GM23338 (cell line): ENCODE results near the gene KRT8. TPM values are rescaled to one million over a fixed set of nuclear protein-coding genes. Genes with fewer than 3 reads are reported as not detected.

ENCODE experiments used
- ATAC-seq: fragments of 200-7000 bp; cut with Tn5 transposase; 3 replicates; pipeline ENCODE4 v1.9.1; 2020
- DNase-seq: peaks from one replicate; pipeline ENCODE4 v3.0.0-alpha.2; 2015; ENCODE audit warnings: low spot score
- H2AFZ ChIP-seq: fragments of 200-600 bp; sonication (generic); 2 replicates; pipeline ENCODE4 v1.8.0; 2016; ENCODE audit warnings: antibody characterized with exemption, mild to moderate bottlenecking, moderate library complexity
- H3F3A ChIP-seq: fragments of 200-600 bp; sonication (generic); replicated peaks from 2 replicates; pipeline ENCODE4 v1.8.0; 2017; ENCODE audit warnings: antibody characterized with exemption, mixed run types, low read depth
- H3K27ac ChIP-seq: fragments of 200-600 bp; sonication (generic); 2 replicates; pipeline ENCODE4 v1.6.1; 2016; ENCODE audit warnings: low read depth
- H3K27me3 ChIP-seq: fragments of 200-600 bp; sonication (generic); 2 replicates; pipeline ENCODE4 v1.8.0; 2016; ENCODE audit warnings: mild to moderate bottlenecking, mixed run types, moderate library complexity; ENCODE audit not compliant: insufficient read depth
- H3K36me3 ChIP-seq: fragments of 200-600 bp; sonication (generic); 2 replicates; pipeline ENCODE4 v1.8.0; 2016; ENCODE audit warnings: mild to moderate bottlenecking; ENCODE audit not compliant: insufficient read depth
- H3K4me1 ChIP-seq: fragments of 200-600 bp; sonication (generic); 2 replicates; pipeline ENCODE4 v1.8.0; 2016; ENCODE audit warnings: mild to moderate bottlenecking, moderate library complexity; ENCODE audit not compliant: insufficient read depth
- H3K4me2 ChIP-seq: fragments of 200-600 bp; sonication (generic); 2 replicates; pipeline ENCODE4 v1.7.1; 2017; ENCODE audit warnings: mixed run types
- H3K4me3 ChIP-seq: fragments of 200-600 bp; sonication (generic); 2 replicates; pipeline ENCODE4 v1.6.1; 2016; ENCODE audit warnings: mixed run types
- H3K79me2 ChIP-seq: fragments of 200-600 bp; sonication (generic); replicated peaks from 2 replicates; pipeline ENCODE4 v1.8.0; 2017; ENCODE audit warnings: mild to moderate bottlenecking; ENCODE audit not compliant: insufficient read depth
- H3K9me2 ChIP-seq: fragments of 200-600 bp; sonication (generic); 2 replicates; pipeline ENCODE4 v1.8.0; 2017; ENCODE audit not compliant: insufficient read depth
- H4K20me1 ChIP-seq: fragments of 200-600 bp; sonication (generic); replicated peaks from 2 replicates; pipeline ENCODE4 v1.8.0; 2017; ENCODE audit warnings: mild to moderate bottlenecking; ENCODE audit not compliant: insufficient read depth
- H3K27ac Mint-ChIP-seq: 2 replicates; pipeline ENCODE4 v1.8.0; 2020; ENCODE audit warnings: inconsistent platforms, mild to moderate bottlenecking, moderate library complexity, mixed read lengths
- H3K27me3 Mint-ChIP-seq: 3 replicates; pipeline ENCODE4 v1.8.0; 2022; ENCODE audit warnings: low read depth, mild to moderate bottlenecking, moderate library complexity, mixed read lengths, inconsistent platforms; ENCODE audit not compliant: insufficient read depth, poor library complexity
- H3K36me3 Mint-ChIP-seq: 3 replicates; pipeline ENCODE4 v1.8.0; 2021; ENCODE audit warnings: low read depth, mild to moderate bottlenecking, inconsistent platforms, moderate library complexity, mixed read lengths
- H3K4me1 Mint-ChIP-seq: 3 replicates; pipeline ENCODE4 v1.8.0; 2020; ENCODE audit warnings: mild to moderate bottlenecking, inconsistent platforms, mixed read lengths
- H3K4me3 Mint-ChIP-seq: 3 replicates; pipeline ENCODE4 v1.8.0; 2021; ENCODE audit warnings: moderate library complexity, mild to moderate bottlenecking, inconsistent platforms, mixed read lengths
- H3K9me3 Mint-ChIP-seq: 3 replicates; pipeline ENCODE4 v1.8.0; 2020; ENCODE audit warnings: moderate library complexity, mild to moderate bottlenecking, inconsistent platforms, mixed read lengths
- CREB1 ChIP-seq: fragments of 250-450 bp; sonication (Bioruptor Pico); IDR thresholded peaks from 2 replicates; pipeline ENCODE4 v1.5.0; 2020; ENCODE audit warnings: low read depth, mild to moderate bottlenecking, moderate library complexity
- EZH2 ChIP-seq: fragments of 200-600 bp; sonication (generic); IDR thresholded peaks from one replicate; pipeline ENCODE4 v1.8.0; 2017; ENCODE audit warnings: antibody characterized with exemption, mild to moderate bottlenecking, low read depth; ENCODE audit not compliant: unreplicated experiment
- EZH2phosphoT487 ChIP-seq: fragments of 200-600 bp; sonication (generic); IDR thresholded peaks from one replicate; pipeline ENCODE4 v1.8.1; 2018; ENCODE audit warnings: antibody characterized with exemption; ENCODE audit not compliant: unreplicated experiment
- JUNB ChIP-seq: IDR thresholded peaks from one replicate; pipeline ENCODE4 v1.6.1; 2016; ENCODE audit warnings: antibody characterized with exemption; ENCODE audit not compliant: unreplicated experiment
- NANOG ChIP-seq: IDR thresholded peaks from 2 replicates; pipeline ENCODE4 v1.6.1; 2016; ENCODE audit warnings: antibody characterized with exemption, borderline replicate concordance
- POLR2AphosphoS5 ChIP-seq: IDR thresholded peaks from 2 replicates; pipeline ENCODE4 v1.6.1; 2016; ENCODE audit warnings: antibody characterized with exemption, low read depth
- STAT1 ChIP-seq: IDR thresholded peaks from one replicate; pipeline ENCODE4 v1.6.1; 2016; ENCODE audit warnings: antibody characterized with exemption; ENCODE audit not compliant: unreplicated experiment
- ZNF114 ChIP-seq: fragments of 250-450 bp; sonication (Bioruptor Pico); IDR thresholded peaks from 2 replicates; pipeline ENCODE4 v1.5.0; 2020; ENCODE audit warnings: mild to moderate bottlenecking, moderate library complexity
- ZNF331 ChIP-seq: fragments of 250-450 bp; sonication (Bioruptor Pico); IDR thresholded peaks from 2 replicates; pipeline ENCODE4 v1.5.0; 2020; ENCODE audit warnings: low read depth, mild to moderate bottlenecking, moderate library complexity
- polyA plus RNA-seq: library from polyadenylated mRNA; unstranded; fragments of >200 nt; fragmentation: Nextera tagmentation; extraction: Ambion mirVana; gene quantifications from 2 replicates; pipeline ENCODE4 v1.2.1, GENCODE V29; 2016
- total RNA-seq: library from RNA; depleted of rRNA; stranded (reverse); fragments of >200 nt; shearing (Covaris generic); gene quantifications from 2 replicates; pipeline ENCODE4 v1.2.3, GENCODE V29; 2014
- TF ChIP-seq, protein P1 (sequence below): IDR thresholded peaks from one replicate; pipeline ENCODE4 v1.6.1; 2018; ENCODE audit warnings: antibody characterized with exemption; ENCODE audit not compliant: unreplicated experiment
- TF ChIP-seq, protein P2 (sequence below), 2 experiments: fragments of 200-600 bp in 1 of 2; sonication (generic) in 1 of 2; conservative IDR thresholded peaks; 2 replicates each; pipeline versions ENCODE4 v1.5.1 to v1.6.1; 2016 to 2017; ENCODE audit warnings: antibody characterized with exemption in 2 of 2, low read depth in 2 of 2, mild to moderate bottlenecking in 2 of 2, moderate library complexity in 1 of 2
- TF ChIP-seq, protein P3 (sequence below): IDR thresholded peaks from 2 replicates; pipeline ENCODE4 v1.6.1; 2016; ENCODE audit warnings: antibody characterized with exemption
- TF ChIP-seq, protein P4 (sequence below): fragments of 250-450 bp; sonication (Bioruptor Pico); IDR thresholded peaks from 2 replicates; pipeline ENCODE4 v1.5.0; 2020; ENCODE audit warnings: mild to moderate bottlenecking, moderate library complexity

KRT8 gene
- total and polyA plus RNA-seq, 2 experiments from 2014 or later, result 250 to 322 TPM

DNA sequence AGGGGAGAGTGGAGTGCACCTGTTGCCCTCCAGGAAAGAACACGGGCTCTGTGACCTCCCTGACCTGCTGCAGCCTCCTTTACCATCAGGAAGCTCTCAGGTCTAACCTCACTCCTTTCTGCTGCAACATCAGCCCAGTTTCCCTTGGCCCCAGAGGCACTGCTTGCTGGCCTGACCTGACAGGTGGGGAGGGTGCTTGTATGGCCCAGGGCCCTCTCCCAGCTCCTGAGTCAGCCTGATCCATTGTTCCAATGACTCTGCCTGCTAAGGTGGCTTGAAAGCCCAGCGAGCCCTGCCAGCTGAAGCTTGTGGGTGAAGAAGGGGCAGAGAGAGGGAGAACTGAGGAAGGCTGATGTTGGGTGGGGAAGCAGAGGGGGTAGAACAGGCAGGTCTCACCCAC lies 42.9 kb downstream of the KRT8 start:
- no peaks in the 10 kb centered on the region for H3K36me3 Mint-ChIP-seq
- H3K27me3 Mint-ChIP-seq, result peaks cover 2% of the 10 kb centered on the region
- no peak overlapping the region for H3K27ac Mint-ChIP-seq
- Histone ChIP-seq H2AFZ (no peak overlapping the region), H3K4me1 (no peaks in the 10 kb centered on the region), H3K79me2 (no peaks in the 10 kb centered on the region), H3K4me2 (no peak overlapping the region), H3K4me3 (no peak overlapping the region), H3K36me3 (no peaks in the 10 kb centered on the region), H4K20me1 (no peaks in the 10 kb centered on the region), H3K27ac (no peak overlapping the region), H3F3A (no peaks in the 10 kb centered on the region), H3K27me3 (no peaks in the 10 kb centered on the region), H3K9me2 (no peaks in the 10 kb centered on the region)
- ATAC-seq, result no peak
- no peak overlapping the region for H3K4me3 Mint-ChIP-seq
- TF ChIP-seq EZH2phosphoT487, result no peak
- no peak for TF ChIP-seq STAT1
- TF ChIP-seq CREB1, result no peak
- no peak for TF ChIP-seq JUNB
- TF ChIP-seq NANOG, result no peak
- no peak for TF ChIP-seq ZNF331 (CRISPR knock-in tag)
- TF ChIP-seq POLR2AphosphoS5, result no peak
- TF ChIP-seq, protein P1, sequence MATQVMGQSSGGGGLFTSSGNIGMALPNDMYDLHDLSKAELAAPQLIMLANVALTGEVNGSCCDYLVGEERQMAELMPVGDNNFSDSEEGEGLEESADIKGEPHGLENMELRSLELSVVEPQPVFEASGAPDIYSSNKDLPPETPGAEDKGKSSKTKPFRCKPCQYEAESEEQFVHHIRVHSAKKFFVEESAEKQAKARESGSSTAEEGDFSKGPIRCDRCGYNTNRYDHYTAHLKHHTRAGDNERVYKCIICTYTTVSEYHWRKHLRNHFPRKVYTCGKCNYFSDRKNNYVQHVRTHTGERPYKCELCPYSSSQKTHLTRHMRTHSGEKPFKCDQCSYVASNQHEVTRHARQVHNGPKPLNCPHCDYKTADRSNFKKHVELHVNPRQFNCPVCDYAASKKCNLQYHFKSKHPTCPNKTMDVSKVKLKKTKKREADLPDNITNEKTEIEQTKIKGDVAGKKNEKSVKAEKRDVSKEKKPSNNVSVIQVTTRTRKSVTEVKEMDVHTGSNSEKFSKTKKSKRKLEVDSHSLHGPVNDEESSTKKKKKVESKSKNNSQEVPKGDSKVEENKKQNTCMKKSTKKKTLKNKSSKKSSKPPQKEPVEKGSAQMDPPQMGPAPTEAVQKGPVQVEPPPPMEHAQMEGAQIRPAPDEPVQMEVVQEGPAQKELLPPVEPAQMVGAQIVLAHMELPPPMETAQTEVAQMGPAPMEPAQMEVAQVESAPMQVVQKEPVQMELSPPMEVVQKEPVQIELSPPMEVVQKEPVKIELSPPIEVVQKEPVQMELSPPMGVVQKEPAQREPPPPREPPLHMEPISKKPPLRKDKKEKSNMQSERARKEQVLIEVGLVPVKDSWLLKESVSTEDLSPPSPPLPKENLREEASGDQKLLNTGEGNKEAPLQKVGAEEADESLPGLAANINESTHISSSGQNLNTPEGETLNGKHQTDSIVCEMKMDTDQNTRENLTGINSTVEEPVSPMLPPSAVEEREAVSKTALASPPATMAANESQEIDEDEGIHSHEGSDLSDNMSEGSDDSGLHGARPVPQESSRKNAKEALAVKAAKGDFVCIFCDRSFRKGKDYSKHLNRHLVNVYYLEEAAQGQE, result no peak
- TF ChIP-seq EZH2, result no peak
- TF ChIP-seq, protein P2, sequence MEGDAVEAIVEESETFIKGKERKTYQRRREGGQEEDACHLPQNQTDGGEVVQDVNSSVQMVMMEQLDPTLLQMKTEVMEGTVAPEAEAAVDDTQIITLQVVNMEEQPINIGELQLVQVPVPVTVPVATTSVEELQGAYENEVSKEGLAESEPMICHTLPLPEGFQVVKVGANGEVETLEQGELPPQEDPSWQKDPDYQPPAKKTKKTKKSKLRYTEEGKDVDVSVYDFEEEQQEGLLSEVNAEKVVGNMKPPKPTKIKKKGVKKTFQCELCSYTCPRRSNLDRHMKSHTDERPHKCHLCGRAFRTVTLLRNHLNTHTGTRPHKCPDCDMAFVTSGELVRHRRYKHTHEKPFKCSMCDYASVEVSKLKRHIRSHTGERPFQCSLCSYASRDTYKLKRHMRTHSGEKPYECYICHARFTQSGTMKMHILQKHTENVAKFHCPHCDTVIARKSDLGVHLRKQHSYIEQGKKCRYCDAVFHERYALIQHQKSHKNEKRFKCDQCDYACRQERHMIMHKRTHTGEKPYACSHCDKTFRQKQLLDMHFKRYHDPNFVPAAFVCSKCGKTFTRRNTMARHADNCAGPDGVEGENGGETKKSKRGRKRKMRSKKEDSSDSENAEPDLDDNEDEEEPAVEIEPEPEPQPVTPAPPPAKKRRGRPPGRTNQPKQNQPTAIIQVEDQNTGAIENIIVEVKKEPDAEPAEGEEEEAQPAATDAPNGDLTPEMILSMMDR (conservative IDR thresholded peaks at IDR 0.05; ENCODE audit: low read depth in 2 of 2), result no peak
- TF ChIP-seq, protein P3, sequence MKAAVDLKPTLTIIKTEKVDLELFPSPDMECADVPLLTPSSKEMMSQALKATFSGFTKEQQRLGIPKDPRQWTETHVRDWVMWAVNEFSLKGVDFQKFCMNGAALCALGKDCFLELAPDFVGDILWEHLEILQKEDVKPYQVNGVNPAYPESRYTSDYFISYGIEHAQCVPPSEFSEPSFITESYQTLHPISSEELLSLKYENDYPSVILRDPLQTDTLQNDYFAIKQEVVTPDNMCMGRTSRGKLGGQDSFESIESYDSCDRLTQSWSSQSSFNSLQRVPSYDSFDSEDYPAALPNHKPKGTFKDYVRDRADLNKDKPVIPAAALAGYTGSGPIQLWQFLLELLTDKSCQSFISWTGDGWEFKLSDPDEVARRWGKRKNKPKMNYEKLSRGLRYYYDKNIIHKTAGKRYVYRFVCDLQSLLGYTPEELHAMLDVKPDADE, result no peak
- TF ChIP-seq, protein P4, sequence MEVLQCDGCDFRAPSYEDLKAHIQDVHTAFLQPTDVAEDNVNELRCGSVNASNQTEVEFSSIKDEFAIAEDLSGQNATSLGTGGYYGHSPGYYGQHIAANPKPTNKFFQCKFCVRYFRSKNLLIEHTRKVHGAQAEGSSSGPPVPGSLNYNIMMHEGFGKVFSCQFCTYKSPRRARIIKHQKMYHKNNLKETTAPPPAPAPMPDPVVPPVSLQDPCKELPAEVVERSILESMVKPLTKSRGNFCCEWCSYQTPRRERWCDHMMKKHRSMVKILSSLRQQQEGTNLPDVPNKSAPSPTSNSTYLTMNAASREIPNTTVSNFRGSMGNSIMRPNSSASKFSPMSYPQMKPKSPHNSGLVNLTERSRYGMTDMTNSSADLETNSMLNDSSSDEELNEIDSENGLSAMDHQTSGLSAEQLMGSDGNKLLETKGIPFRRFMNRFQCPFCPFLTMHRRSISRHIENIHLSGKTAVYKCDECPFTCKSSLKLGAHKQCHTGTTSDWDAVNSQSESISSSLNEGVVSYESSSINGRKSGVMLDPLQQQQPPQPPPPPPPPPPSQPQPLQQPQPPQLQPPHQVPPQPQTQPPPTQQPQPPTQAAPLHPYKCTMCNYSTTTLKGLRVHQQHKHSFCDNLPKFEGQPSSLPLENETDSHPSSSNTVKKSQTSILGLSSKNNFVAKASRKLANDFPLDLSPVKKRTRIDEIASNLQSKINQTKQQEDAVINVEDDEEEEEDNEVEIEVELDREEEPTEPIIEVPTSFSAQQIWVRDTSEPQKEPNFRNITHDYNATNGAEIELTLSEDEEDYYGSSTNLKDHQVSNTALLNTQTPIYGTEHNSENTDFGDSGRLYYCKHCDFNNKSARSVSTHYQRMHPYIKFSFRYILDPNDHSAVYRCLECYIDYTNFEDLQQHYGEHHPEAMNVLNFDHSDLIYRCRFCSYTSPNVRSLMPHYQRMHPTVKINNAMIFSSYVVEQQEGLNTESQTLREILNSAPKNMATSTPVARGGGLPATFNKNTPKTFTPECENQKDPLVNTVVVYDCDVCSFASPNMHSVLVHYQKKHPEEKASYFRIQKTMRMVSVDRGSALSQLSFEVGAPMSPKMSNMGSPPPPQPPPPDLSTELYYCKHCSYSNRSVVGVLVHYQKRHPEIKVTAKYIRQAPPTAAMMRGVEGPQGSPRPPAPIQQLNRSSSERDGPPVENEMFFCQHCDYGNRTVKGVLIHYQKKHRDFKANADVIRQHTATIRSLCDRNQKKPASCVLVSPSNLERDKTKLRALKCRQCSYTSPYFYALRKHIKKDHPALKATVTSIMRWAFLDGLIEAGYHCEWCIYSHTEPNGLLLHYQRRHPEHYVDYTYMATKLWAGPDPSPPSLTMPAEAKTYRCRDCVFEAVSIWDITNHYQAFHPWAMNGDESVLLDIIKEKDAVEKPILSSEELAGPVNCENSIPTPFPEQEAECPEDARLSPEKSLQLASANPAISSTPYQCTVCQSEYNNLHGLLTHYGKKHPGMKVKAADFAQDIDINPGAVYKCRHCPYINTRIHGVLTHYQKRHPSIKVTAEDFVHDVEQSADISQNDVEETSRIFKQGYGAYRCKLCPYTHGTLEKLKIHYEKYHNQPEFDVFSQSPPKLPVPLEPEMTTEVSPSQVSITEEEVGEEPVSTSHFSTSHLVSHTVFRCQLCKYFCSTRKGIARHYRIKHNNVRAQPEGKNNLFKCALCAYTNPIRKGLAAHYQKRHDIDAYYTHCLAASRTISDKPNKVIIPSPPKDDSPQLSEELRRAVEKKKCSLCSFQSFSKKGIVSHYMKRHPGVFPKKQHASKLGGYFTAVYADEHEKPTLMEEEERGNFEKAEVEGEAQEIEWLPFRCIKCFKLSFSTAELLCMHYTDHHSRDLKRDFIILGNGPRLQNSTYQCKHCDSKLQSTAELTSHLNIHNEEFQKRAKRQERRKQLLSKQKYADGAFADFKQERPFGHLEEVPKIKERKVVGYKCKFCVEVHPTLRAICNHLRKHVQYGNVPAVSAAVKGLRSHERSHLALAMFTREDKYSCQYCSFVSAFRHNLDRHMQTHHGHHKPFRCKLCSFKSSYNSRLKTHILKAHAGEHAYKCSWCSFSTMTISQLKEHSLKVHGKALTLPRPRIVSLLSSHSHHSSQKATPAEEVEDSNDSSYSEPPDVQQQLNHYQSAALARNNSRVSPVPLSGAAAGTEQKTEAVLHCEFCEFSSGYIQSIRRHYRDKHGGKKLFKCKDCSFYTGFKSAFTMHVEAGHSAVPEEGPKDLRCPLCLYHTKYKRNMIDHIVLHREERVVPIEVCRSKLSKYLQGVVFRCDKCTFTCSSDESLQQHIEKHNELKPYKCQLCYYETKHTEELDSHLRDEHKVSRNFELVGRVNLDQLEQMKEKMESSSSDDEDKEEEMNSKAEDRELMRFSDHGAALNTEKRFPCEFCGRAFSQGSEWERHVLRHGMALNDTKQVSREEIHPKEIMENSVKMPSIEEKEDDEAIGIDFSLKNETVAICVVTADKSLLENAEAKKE (CRISPR knock-in tag), result no peak
- TF ChIP-seq ZNF114 (CRISPR knock-in tag), result no peak
- no peak for DNase-seq
- peaks cover 2% of the 10 kb centered on the region; the same call in 2 of the 3 replicates for H3K4me1 Mint-ChIP-seq
- H3K9me3 Mint-ChIP-seq, result no peaks in the 10 kb centered on the region
